GM18511 (cell line): Measurements from ENCODE around the gene PZP.
A peak's percentile ranks its signal among the peaks of the same experiment; 100 is the strongest.

ENCODE experiments used
- ATAC-seq: cut with Tn5 transposase; IDR thresholded peaks from one replicate; pipeline ENCODE4 v1.9.1; 2021; ENCODE audit warnings: mild to moderate bottlenecking, moderate library complexity; ENCODE audit not compliant: unreplicated experiment

The PZP gene

GRCh38 chr12:9127936-9128663 lies 80.1 kb downstream of the PZP start:
- ATAC-seq: no peak

DNA sequence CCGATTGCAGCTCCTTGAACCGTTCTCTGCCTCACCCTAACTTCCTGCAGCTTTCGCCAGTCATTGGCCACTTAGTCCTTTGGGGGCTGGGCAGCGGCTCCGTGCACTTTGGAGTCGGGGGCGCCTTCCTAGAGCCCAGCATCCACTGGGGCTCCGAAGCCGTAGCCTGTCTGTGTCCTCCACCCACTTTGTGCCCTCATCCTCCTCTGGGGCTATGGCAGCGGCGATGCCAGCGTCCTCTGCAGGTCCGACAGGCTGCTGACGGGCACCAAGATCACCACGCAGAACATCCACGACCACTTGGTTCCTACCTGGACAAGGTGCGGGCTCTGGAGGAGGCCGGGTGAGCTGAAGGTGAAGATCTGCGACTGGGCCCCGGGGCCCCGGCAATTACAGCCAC lies 80.7 kb downstream of the PZP start:
- ATAC-seq: no peak

GRCh38 chr12:9124383-9125031 lies 83.7 kb downstream of the PZP start:
- ATAC-seq: no peak

DNA sequence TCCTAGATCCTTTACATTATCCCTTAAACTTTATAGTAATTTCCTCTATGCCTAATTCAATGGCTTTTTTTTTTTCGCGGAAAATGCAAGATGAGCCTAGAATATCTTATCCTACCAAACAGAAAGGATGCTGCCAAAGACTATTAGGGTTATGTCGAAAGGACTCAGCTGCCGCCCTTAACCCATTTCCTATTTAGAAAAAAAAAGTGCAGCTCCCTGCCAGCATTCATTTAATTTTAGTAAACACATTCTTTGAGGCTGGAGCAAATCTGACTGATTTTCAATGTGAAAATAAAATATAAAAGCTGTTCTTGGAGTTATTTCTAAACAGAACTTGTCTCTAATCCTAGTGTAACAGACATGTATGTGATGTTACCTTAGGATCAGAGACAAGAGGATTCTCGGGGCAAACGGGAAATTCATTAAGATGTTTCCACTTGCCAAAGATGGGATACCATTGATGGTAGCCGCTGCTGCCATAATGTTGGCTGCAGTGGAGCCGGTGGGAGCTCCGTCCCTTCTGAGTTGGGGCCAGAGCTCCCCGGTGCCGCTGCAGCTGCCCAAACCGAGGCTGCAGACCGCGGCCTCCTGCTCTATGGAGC lies 84.3 kb downstream of the PZP start:
- ATAC-seq: no peak

- ATAC-seq: no peak
Measured at GRCh38 chr12:9122091-9122609, 86.0 kb downstream of the PZP start.

- ATAC-seq: no peak
Measured at GRCh38 chr12:9120487-9121184, 87.6 kb downstream of the PZP start.

GRCh38 chr12:9118158-9118557 lies 90.0 kb downstream of the PZP start:
- peak; percentile 60 for ATAC-seq

- ATAC-seq: no peak
Measured at GRCh38 chr12:9115731-9116559, 92.2 kb downstream of the PZP start, which contains the start of gene A2M. TSS of gene A2M (minus strand) at chr12:9115919. CDS start at chr12:9115849, 70 bp downstream.

GRCh38 chr12:9114946-9115345 lies 93.2 kb downstream of the PZP start:
- no peak for ATAC-seq

DNA sequence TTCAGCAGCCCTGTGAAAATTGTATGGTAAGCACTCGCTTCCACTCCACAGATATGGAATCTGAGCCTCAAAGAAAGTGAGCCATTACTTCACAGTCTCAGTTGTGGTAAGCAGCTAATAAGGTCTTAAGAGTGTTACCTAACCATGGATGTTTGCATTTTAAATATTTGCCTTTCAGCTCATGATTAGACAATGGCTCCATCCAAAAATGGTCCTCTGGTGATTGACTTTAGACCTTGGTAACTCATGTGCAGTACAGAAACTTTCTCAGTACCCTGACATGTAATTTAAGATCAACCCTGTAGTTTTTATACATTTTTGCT lies 94.2 kb downstream of the PZP start:
- no peak for ATAC-seq

GRCh38 chr12:9113296-9113986 lies 94.8 kb downstream of the PZP start:
- no peak for ATAC-seq

DNA sequence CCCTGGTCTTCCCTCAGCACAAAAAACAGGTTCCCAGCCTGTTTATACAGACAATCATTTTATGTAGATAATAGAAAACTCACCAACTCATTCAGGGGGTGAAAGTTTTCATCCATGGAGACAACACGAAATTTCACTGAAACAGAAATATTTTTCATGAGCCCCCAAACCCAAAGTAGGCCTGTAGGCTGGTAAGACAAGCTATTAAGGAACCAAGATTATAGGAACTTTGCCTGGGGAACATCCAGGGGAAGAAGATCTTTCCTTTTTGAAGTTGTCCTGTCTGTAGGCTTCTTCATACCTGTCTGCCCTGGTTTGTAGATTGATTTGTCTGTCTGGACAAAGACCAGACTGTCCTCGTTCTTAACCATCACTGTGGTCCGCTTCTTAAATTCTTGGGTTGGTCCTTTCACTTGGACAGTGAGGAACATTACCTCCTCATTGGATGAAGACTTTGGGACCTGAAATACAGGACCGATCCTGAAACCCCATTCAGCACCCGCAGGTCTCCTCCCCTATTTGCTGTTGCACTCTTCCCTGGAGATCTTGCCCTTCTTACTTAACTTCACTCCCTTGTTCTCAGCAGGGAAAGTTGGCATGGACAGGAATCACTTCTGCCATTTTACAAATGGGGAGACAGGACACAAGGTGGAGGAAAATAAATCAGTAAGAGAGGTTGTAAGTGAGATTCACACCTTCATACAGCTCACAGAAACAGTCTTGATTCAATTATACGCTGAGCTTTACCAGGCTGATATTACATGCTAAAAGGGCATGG lies 95.9 kb downstream of the PZP start:
- no peak for ATAC-seq

DNA sequence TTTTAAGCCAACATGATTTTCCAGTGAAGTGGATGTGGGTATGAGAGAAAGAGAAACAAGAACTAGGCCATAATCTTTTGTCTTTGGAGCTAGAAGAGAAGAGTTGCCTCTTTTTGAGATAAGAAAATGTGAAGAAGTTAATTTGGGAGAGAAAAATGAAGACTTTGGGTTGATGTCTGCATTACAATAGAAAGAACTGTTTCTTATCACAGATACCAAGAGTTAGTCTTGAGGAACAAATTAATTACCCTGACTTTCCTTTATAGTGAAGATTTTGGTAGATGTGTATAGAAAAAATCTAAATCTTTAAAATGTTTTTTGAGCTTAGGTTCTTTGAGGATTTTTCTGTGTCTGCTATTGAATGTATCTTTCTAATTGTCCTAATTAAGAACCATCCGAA lies 96.7 kb downstream of the PZP start:
- ATAC-seq: no peak

DNA sequence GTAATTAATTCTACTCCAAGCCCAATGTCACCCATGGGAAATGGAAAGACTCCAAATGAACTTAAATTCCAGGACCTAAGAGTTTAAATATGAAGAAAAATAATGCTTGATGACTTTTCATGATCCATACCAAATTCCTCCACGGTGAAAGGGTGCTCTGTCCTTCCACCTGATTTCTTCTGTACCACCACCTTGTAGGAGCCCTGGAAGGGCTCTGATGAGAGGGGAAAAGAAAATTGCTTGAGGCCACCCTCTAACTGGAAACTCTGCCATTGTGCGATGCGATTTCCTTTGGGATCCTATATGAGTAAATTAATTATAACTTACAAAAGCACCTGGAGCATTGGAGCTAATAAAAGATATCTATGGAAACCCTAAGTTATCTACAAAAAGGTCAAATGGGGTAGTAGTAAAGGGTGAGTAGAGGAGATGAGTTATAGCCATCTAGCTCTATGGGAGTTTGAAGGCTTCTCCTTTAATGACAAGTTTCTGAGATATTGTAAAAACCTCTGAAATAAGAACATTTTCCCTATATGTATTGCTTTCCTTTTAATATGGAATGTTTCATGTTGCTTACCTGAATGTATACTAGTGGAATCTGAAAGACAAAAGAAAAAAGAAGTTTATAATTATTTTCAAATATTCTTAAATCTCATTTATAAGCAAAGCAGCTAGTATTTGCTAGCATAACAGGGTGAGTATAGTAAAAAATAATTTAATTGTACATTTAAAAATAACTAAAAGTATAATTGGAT lies 98.3 kb downstream of the PZP start:
- no peak for ATAC-seq

GRCh38 chr12:9109213-9109522 lies 99.0 kb downstream of the PZP start:
- ATAC-seq: no peak

DNA sequence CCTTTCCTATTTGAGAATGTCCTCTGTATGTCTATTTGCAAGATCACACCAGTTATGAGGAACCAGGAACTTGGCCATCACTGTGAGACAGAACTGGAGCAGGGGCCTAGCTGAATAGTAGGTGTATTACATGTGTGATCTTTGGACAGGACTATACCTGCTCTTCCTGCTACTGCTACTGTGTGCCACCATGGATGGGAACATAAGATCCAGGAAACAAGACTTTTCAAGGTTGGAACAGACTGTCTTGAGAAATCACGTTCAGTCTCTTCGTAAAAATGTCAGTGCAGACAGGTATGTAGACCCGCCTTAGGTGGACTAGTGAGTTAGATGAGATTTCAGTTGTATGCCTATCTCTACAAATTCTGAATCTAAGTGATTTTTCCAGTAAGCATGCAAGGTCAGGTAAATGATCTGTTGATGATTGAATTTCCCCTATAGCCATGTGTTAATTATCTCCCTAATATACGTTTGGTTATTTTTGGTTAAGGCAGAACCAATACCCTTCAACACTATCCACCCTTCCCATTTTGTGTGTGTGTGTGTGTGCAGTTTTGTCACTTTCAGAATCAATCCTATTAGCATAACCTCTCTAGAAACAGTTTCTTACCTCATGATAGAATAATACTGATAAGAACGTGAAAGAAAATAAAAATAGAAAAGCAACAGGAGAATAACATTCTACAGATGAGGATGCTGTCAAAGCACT lies 99.5 kb downstream of the PZP start:
- ATAC-seq: no peak

GRCh38 chr12:9107542-9107873 lies 100.7 kb downstream of the PZP start:
- no peak for ATAC-seq
